Brain microvascular endothelial cell (primary cell): ENCODE measurements around the gene PBX3.

Experiments used
- DNase-seq: peaks from one replicate; pipeline ENCODE4 v3.0.0-alpha.2; 2020
- H3K27ac ChIP-seq: fragments of 250-450 bp; sonication (Bioruptor Pico); 2 replicates; pipeline ENCODE4 v1.5.1; 2020; ENCODE audit warnings: mild to moderate bottlenecking, moderate library complexity
- H3K27me3 ChIP-seq: fragments of 250-450 bp; sonication (Bioruptor Pico); replicated peaks from 2 replicates; pipeline ENCODE4 v1.5.1; 2020; ENCODE audit warnings: mild to moderate bottlenecking
- H3K36me3 ChIP-seq: fragments of 250-450 bp; sonication (Bioruptor Pico); replicated peaks from 2 replicates; pipeline ENCODE4 v1.5.1; 2020; ENCODE audit warnings: mild to moderate bottlenecking
- H3K4me3 ChIP-seq: 2 replicates; pipeline ENCODE4 v1.5.1; 2011; ENCODE audit warnings: low read depth, mild to moderate bottlenecking, control low read depth, low read length, moderate library complexity
- CTCF ChIP-seq: IDR thresholded peaks from 2 replicates; pipeline ENCODE4 v1.5.1; 2011; ENCODE audit warnings: low read depth, mild to moderate bottlenecking, moderate library complexity, low read length, control low read depth, inconsistent platforms; ENCODE audit errors: missing control alignments
- in situ Hi-C: cut with HindIII; loops from 2 replicates; pipeline ENCODE4 v1.10.0; 2017; ENCODE audit warnings: low sequenced_read_pairs, low pct_ligation_motif_present

PBX3 gene

GRCh38 chr9:125746017-125746773, 978 bp upstream of the PBX3 start:
- Histone ChIP-seq H3K36me3 (no peaks in the 10 kb centered on the region), H3K27ac (no peak overlapping the region), H3K27me3 (no peaks in the 10 kb centered on the region), H3K4me3 (peak overlapping the region; percentile 71)
- DNase-seq: peak; percentile 78
- in situ Hi-C loops: no loop called here
- TF ChIP-seq CTCF: no peak

GRCh38 chr9:125746774-125747052, 460 bp upstream of the PBX3 start:
- Histone ChIP-seq H3K27me3 (no peaks in the 10 kb centered on the region), H3K27ac (no peak overlapping the region), H3K36me3 (no peaks in the 10 kb centered on the region), H3K4me3 (peak overlapping the region; percentile 71)
- in situ Hi-C loops: no loop called here
- DNase-seq: no peak
- no peak for TF ChIP-seq CTCF

- in situ Hi-C loops: no loop called here
- Histone ChIP-seq H3K27ac (peak overlapping the region; percentile 2), H3K36me3 (no peaks in the 10 kb centered on the region), H3K27me3 (no peaks in the 10 kb centered on the region), H3K4me3 (peak overlapping the region; percentile 87)
- TF ChIP-seq CTCF: no peak
- DNase-seq: no peak
Observed at GRCh38 chr9:125747765-125748445, 732 bp downstream of the PBX3 start.

- TF ChIP-seq CTCF: no peak
- in situ Hi-C loops: no loop called here
- Histone ChIP-seq H3K36me3 (no peaks in the 10 kb centered on the region), H3K27ac (peak overlapping the region; percentile 2), H3K27me3 (no peaks in the 10 kb centered on the region), H3K4me3 (peak overlapping the region; percentile 87)
- no peak for DNase-seq
Observed at GRCh38 chr9:125748446-125749099, 1.4 kb downstream of the PBX3 start.

GRCh38 chr9:125749287-125749935, 2.2 kb downstream of the PBX3 start:
- DNase-seq: no peak
- TF ChIP-seq CTCF: no peak
- no peak overlapping the region for H3K27ac ChIP-seq
- peak overlapping the region; percentile 87 for H3K4me3 ChIP-seq
- H3K36me3 ChIP-seq: no peaks in the 10 kb centered on the region
- in situ Hi-C loops: no loop called here
- H3K27me3 ChIP-seq: no peaks in the 10 kb centered on the region
